MCF 10A (cell line): Measurements from ENCODE around the gene CAST. TPM values are rescaled to one million over a fixed set of nuclear protein-coding genes. Genes with fewer than 3 reads are reported as not detected.

Experiments
- BruUV-seq: library from RNA; stranded (reverse); fragments of 400-500 nt; replicated peaks from 2 replicates; lab custom pipeline; 2021; lab: Mats Ljungman, UMichigan
- CTCF ChIA-PET: fragments of 300-600 bp; sonication (Branson Sonifier 250); formaldehyde crosslinking; extraction: SDS; loops from one replicate; lab custom pipeline; 2021; ENCODE audit warnings: antibody characterized with exemption, inconsistent platforms; lab: Yijun Ruan, JAX
- POLR2A ChIA-PET: fragments of 300-600, 350-650 bp; sonication (Branson Sonifier 250); formaldehyde crosslinking; extraction: SDS; loops from one replicate; lab custom pipeline; 2020; ENCODE audit warnings: antibody characterized with exemption, inconsistent platforms; lab: Yijun Ruan, JAX
- DNase-seq: peaks from one replicate; pipeline ENCODE4 v3.0.0-alpha.2; 2018; ENCODE audit not compliant: unreplicated experiment
- H3K27ac Mint-ChIP-seq: one replicate; pipeline ENCODE4 v1.8.0; 2022; ENCODE audit warnings: mild to moderate bottlenecking, low read depth, mixed read lengths; ENCODE audit not compliant: unreplicated experiment
- H3K27me3 Mint-ChIP-seq: one replicate; pipeline ENCODE4 v1.8.0; 2022; ENCODE audit warnings: mixed read lengths; ENCODE audit not compliant: insufficient read depth, unreplicated experiment
- H3K36me3 Mint-ChIP-seq: one replicate; pipeline ENCODE4 v1.8.0; 2022; ENCODE audit warnings: mild to moderate bottlenecking, moderate library complexity, mixed read lengths; ENCODE audit not compliant: insufficient read depth, unreplicated experiment
- H3K4me1 Mint-ChIP-seq: one replicate; pipeline ENCODE4 v1.8.0; 2022; ENCODE audit warnings: mixed read lengths; ENCODE audit not compliant: insufficient read depth, unreplicated experiment
- H3K4me3 Mint-ChIP-seq: one replicate; pipeline ENCODE4 v1.8.0; 2022; ENCODE audit warnings: mild to moderate bottlenecking, moderate library complexity, mixed read lengths; ENCODE audit not compliant: unreplicated experiment
- H3K9me3 Mint-ChIP-seq: one replicate; pipeline ENCODE4 v1.8.0; 2022; ENCODE audit warnings: mixed read lengths; ENCODE audit not compliant: unreplicated experiment
- intact Hi-C: fragments of 100-400 bp; cut with micrococcal nuclease; formaldehyde crosslinking; loops from 2 replicates; pipeline ENCODE4 v1.14.1; 2022
- total RNA-seq: library from RNA; stranded (reverse); gene quantifications from 2 replicates; pipeline ENCODE4 v1.2.3, GENCODE V29; 2022
- TF ChIP-seq, protein P1 (sequence below): fragments of 200-600 bp; IDR thresholded peaks from one replicate; pipeline ENCODE4 v1.8.0; 2022; ENCODE audit warnings: antibody characterized with exemption, mild to moderate bottlenecking; ENCODE audit not compliant: unreplicated experiment

The CAST gene
- total RNA-seq, 1 experiment from 2014 or later: 351 TPM

DNA sequence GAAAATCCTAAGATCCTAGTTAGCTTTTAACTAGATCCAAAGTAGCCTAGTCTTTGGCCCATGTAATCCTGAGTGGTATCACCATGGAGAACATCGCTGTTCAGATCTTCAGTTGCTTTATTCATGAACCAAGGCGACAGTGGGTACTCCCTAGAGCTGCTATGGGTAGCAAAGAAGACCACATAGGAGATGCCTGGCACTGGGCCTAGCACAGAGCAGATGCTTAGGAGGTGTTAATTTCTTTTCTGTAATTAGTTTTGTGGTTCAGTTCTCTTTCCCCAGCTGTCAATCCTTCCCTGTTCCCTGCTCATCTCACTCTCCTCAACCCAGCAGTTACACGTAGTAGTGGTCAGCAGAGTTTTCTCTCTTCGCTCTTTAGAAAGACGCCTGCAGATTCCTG lies 9.3 kb downstream of the CAST start:
- Mint-ChIP-seq H3K36me3 (peaks cover 26% of the 10 kb centered on the region), H3K4me1 (peaks cover 9% of the 10 kb centered on the region), H3K9me3 (no peaks in the 10 kb centered on the region), H3K4me3 (no peak overlapping the region), H3K27me3 (no peaks in the 10 kb centered on the region), H3K27ac (no peak overlapping the region)
- CTCF ChIA-PET: interaction anchor here (0.5 to 2.2 kb wide), 8 partner anchors 9 to 334 kb away, joined by 3 to 8 read pairs (median 4); partner anchors contain the start of gene CAST
- DNase-seq: no peak
- POLR2A ChIA-PET: interaction anchor here (0.7 to 2.2 kb wide), 5 partner anchors 8 to 796 kb away, joined by 3 to 8 read pairs (median 4); partner anchors contain the start of gene CAST
- no TSS peak for BruUV-seq
- TF ChIP-seq, protein P1, sequence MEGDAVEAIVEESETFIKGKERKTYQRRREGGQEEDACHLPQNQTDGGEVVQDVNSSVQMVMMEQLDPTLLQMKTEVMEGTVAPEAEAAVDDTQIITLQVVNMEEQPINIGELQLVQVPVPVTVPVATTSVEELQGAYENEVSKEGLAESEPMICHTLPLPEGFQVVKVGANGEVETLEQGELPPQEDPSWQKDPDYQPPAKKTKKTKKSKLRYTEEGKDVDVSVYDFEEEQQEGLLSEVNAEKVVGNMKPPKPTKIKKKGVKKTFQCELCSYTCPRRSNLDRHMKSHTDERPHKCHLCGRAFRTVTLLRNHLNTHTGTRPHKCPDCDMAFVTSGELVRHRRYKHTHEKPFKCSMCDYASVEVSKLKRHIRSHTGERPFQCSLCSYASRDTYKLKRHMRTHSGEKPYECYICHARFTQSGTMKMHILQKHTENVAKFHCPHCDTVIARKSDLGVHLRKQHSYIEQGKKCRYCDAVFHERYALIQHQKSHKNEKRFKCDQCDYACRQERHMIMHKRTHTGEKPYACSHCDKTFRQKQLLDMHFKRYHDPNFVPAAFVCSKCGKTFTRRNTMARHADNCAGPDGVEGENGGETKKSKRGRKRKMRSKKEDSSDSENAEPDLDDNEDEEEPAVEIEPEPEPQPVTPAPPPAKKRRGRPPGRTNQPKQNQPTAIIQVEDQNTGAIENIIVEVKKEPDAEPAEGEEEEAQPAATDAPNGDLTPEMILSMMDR: no peak
- intact Hi-C loops: no loop called here

- intact Hi-C loops: no loop called here
- Mint-ChIP-seq H3K27me3 (no peaks in the 10 kb centered on the region), H3K27ac (no peak overlapping the region), H3K36me3 (peaks cover 43% of the 10 kb centered on the region), H3K4me3 (no peak overlapping the region), H3K4me1 (peaks cover 9% of the 10 kb centered on the region), H3K9me3 (no peaks in the 10 kb centered on the region)
- ChIA-PET CTCF (no interaction called here), POLR2A (interaction anchor here (1.2 to 2.7 kb wide), 6 partner anchors 9 to 58 kb away, joined by 4 to 13 read pairs (median 5); partner anchors contain the start of gene CAST)
- no TSS peak for BruUV-seq
- DNase-seq: no peak
- TF ChIP-seq, protein P1: no peak
These were observed 11.0 kb downstream of the CAST start for GRCh38 chr5:96673127-96673526.

GRCh38 chr5:96675882-96676281 lies 13.7 kb downstream of the CAST start:
- CTCF ChIA-PET: interaction anchor here (0.9 kb wide), 1 partner anchor 62 kb away, joined by 4 read pairs; no protein-coding TSS in a partner anchor
- H3K36me3 Mint-ChIP-seq: peaks cover 53% of the 10 kb centered on the region

DNA sequence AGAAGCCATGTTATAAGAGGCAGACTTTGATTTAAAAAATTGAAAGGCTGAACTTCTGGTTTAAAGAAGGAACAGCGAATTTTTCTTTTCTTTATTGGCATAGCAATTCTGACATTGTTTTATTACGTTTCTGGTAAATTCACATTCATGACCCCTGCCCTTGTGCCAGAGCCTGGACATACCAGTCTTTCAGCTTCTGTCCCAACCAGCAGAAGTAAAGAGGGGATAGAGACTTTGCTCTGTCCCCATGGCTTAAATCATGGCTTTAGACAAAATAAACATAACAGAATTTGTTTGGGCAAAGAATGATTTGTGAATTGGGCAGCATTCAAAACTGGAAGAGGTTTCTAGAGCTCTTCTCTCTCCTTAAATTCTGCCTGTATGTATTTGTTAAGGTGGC lies 15.3 kb downstream of the CAST start:
- peaks cover 62% of the 10 kb centered on the region for H3K36me3 Mint-ChIP-seq
- H3K4me1 Mint-ChIP-seq: peaks cover 3% of the 10 kb centered on the region
- TF ChIP-seq, protein P1: no peak
- intact Hi-C loops: no loop called here
- no peak for DNase-seq
- ChIA-PET CTCF (interaction anchor here (0.7 to 1.2 kb wide), 3 partner anchors 10 to 46 kb away, joined by 3 to 4 read pairs (median 3); partner anchors contain the start of gene CAST), POLR2A (interaction anchor here (0.6 to 4.7 kb wide), 4 partner anchors 16 to 270 kb away, joined by 3 to 24 read pairs (median 3); partner anchors contain the start of gene CAST)
- no peaks in the 10 kb centered on the region for H3K9me3 Mint-ChIP-seq
- H3K27ac Mint-ChIP-seq: no peak overlapping the region
- H3K27me3 Mint-ChIP-seq: no peaks in the 10 kb centered on the region
- H3K4me3 Mint-ChIP-seq: no peak overlapping the region
- no TSS peak for BruUV-seq

More at GRCh38 chr5:96675882-96676281, 13.7 kb downstream of the CAST start:
- peak overlapping the region; percentile 2 for H3K27ac Mint-ChIP-seq
- H3K4me3 Mint-ChIP-seq: no peak overlapping the region
- H3K4me1 Mint-ChIP-seq: peaks cover 9% of the 10 kb centered on the region
- H3K9me3 Mint-ChIP-seq: no peaks in the 10 kb centered on the region
- BruUV-seq: TSS peak; percentile 17
- POLR2A ChIA-PET: no interaction called here
- no peak for DNase-seq
- intact Hi-C loops: no loop called here
- TF ChIP-seq, protein P1: no peak
- no peaks in the 10 kb centered on the region for H3K27me3 Mint-ChIP-seq
